Measurements from ENCODE around the gene SYNPO.

SYNPO gene

GRCh38 chr5:150689120-150689519, 48.7 kb downstream of the SYNPO start:
- H3K27ac ChIP-seq = no peak overlapping the region
- TF ChIP-seq ZFX (IDR thresholded peaks at IDR 0.05) = no peak
- no peak for TF ChIP-seq CTCF (conservative IDR thresholded peaks at IDR 0.05)

GRCh38 chr5:150690760-150691159, 50.3 kb downstream of the SYNPO start:
- TF ChIP-seq CTCF (conservative IDR thresholded peaks at IDR 0.05) = no peak
- no peak for TF ChIP-seq ZFX (IDR thresholded peaks at IDR 0.05)
- H3K27ac ChIP-seq = no peak overlapping the region

GRCh38 chr5:150692276-150692675, 51.8 kb downstream of the SYNPO start:
- TF ChIP-seq ZFX (IDR thresholded peaks at IDR 0.05) (no peak), CTCF (conservative IDR thresholded peaks at IDR 0.05) (no peak)
- H3K27ac ChIP-seq = no peak overlapping the region

- no peak overlapping the region for H3K27ac ChIP-seq
- no peak for TF ChIP-seq CTCF (conservative IDR thresholded peaks at IDR 0.05)
- no peak for TF ChIP-seq ZFX (IDR thresholded peaks at IDR 0.05)
Measured at GRCh38 chr5:150694612-150695011, 54.2 kb downstream of the SYNPO start.

- H3K27ac ChIP-seq = peak overlapping the region; percentile 91
- TF ChIP-seq ZFX (IDR thresholded peaks at IDR 0.05) = no peak
- no peak for TF ChIP-seq CTCF (conservative IDR thresholded peaks at IDR 0.05)
Measured at GRCh38 chr5:150700246-150700593, 59.8 kb downstream of the SYNPO start.

GRCh38 chr5:150700594-150701377, 60.3 kb downstream of the SYNPO start, which contains the start of gene RBM22:
Gene RBM22 (minus strand): TSS chr5:150701062. CDS start chr5:150700985, 77 bp downstream.
- peak; percentile 84 for TF ChIP-seq CTCF (conservative IDR thresholded peaks at IDR 0.05)
- TF ChIP-seq ZFX (IDR thresholded peaks at IDR 0.05) = peak; percentile 93
- H3K27ac ChIP-seq = peak within 1 kb of the TSS; percentile 91

GRCh38 chr5:150703762-150704161, 63.3 kb downstream of the SYNPO start:
- TF ChIP-seq CTCF (conservative IDR thresholded peaks at IDR 0.05) (no peak), ZFX (IDR thresholded peaks at IDR 0.05) (no peak)
- H3K27ac ChIP-seq = no peak overlapping the region
